SK-N-MC (cell line): ENCODE results near the gene TFAP2E.

Experiments
- EZH2 ChIP-seq: fragments of 200-600 bp; sonication (generic); IDR thresholded peaks from one replicate; pipeline ENCODE4 v1.6.1; 2017; ENCODE audit warnings: antibody characterized with exemption
- POLR2AphosphoS5 ChIP-seq: IDR thresholded peaks from 2 replicates; pipeline ENCODE4 v1.6.1; 2012; ENCODE audit warnings: mild to moderate bottlenecking, low read depth, low read length, borderline replicate concordance

GRCh38 chr1:35537806-35538205, 35.3 kb upstream of the TFAP2E start:
- TF ChIP-seq EZH2 = no peak
- no peak for TF ChIP-seq POLR2AphosphoS5
